ENCODE measurements around the gene OGFOD2. TPM values are rescaled to one million over a fixed set of nuclear protein-coding genes. Genes with fewer than 3 reads are reported as not detected.

OGFOD2 gene
- total RNA-seq, 2 experiments from 2014 or later: 26.8 to 27.7 TPM

DNA sequence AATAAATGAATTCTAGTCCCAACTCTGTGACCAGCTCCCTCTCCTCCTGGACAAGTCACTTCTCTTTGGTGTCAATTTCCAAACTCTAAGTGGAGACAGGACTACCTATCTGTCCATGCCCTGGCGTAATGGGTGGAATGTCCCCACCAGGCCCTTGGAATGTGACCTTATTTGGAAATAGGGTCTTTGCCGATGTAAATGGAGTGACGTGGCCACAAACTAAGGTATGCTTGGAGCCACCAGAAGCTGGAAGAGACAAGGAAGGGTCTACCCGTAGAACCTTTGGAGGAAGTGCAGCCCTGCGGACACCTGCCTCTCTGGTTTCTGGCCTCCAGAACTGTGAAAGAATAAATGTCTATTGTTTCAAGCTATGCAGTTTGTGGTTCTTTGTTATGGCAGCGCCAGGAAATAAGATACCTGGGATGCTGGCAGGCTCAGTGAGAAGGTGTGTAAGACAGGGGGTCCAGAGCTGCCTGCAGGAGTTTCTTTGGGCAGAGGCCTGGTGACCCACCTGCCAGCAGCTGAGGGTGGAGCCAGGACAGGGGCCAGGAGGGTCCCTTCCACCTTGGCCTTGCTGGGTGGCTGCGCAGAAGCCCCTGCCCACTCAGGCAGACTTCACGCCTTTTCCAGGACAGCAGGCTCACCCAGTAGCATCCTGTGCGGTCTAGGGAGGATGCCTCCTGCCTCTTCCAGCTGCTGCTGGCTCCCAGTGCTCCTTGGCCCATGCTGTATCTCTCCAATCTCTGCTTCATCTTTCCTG lies 51.2 kb downstream of the OGFOD2 start:
- peaks cover 1% of the 10 kb centered on the region for H3K36me3 Mint-ChIP-seq (ENCODE audit: low read depth)

DNA sequence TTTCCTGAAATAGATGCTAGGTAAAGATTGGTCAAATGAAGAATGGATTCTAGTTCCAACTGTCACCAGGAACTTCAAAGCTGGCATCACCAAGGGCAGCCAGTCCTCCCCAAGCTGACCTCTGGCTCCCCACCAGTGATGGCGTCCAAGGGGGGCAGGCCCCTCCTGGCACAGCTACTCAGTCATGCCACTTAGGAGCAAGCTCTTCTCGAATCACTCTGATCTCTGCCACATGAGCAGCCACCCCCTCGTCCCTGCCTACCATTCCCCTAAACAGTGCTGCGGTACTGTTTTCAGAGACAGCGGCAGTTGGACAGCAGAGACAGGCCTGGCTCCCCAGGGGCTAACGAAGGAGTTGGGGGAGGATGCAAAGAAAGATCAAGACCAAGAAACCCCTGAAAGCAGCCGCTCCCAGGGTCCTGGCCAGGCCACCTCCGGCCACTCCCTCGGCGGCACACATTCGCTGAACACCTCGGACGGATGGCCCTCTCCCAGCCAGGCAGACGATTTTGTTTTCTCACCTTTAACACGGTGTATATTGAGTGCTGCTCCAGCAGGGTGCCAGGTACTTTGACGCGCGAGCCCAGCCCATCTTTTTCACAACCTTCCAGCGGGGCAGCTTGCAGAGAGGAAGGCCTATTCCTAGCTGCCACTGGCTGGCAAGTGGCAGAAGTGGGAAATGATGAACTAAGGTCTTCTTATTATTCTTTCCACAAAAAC lies 52.8 kb downstream of the OGFOD2 start:
- H3K36me3 Mint-ChIP-seq (ENCODE audit: low read depth): peaks cover 2% of the 10 kb centered on the region
- H3K27me3 Mint-ChIP-seq (ENCODE audit: low read depth): no peaks in the 10 kb centered on the region
- no peak overlapping the region for H3K4me3 Mint-ChIP-seq
- no peak for DNase-seq
- H3K9me3 Mint-ChIP-seq: no peaks in the 10 kb centered on the region
- CTCF ChIA-PET: interaction anchor here (0.5 kb wide), 1 partner anchor 113 kb away, joined by 3 read pairs; no protein-coding TSS in a partner anchor
- intact Hi-C loops (cut with micrococcal nuclease): no loop called here
- H3K4me1 Mint-ChIP-seq (ENCODE audit: low read depth): peaks cover 44% of the 10 kb centered on the region
- H3K27ac Mint-ChIP-seq: no peak overlapping the region

More for the DNA sequence above, 51.2 kb downstream of the OGFOD2 start:
- intact Hi-C loops (cut with micrococcal nuclease): no loop called here
- CTCF ChIA-PET: interaction anchor here (0.9 kb wide), 1 partner anchor 211 kb away, joined by 3 read pairs; no protein-coding TSS in a partner anchor
- no peak overlapping the region for H3K27ac Mint-ChIP-seq
- H3K4me1 Mint-ChIP-seq (ENCODE audit: low read depth): peaks cover 44% of the 10 kb centered on the region
- H3K9me3 Mint-ChIP-seq: no peaks in the 10 kb centered on the region
- H3K27me3 Mint-ChIP-seq (ENCODE audit: low read depth): no peaks in the 10 kb centered on the region
- no peak for DNase-seq
- no peak overlapping the region for H3K4me3 Mint-ChIP-seq

DNA sequence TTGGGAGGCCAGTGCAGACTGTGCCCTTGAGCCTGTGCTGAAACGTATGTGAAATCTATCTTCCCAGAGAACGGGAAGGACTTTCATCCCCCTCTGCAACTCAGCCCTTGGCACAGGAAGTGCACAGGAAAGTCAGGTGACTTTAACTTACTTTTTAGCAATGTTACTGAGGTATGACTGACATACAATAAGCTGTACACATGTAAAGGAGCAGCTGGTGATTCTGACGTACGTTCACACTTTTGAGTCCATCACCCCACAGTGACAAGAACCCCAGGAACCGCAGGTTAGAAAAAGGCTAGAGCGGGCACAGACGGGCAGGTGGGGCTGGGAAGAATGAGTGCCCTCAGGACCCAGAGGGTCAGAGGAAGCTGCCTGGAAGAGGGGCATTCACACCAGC lies 53.4 kb downstream of the OGFOD2 start:
- Mint-ChIP-seq H3K4me1 (ENCODE audit: low read depth) (peaks cover 45% of the 10 kb centered on the region), H3K27ac (no peak overlapping the region), H3K4me3 (no peak overlapping the region), H3K27me3 (ENCODE audit: low read depth) (no peaks in the 10 kb centered on the region), H3K9me3 (no peaks in the 10 kb centered on the region), H3K36me3 (ENCODE audit: low read depth) (peaks cover 3% of the 10 kb centered on the region)
- DNase-seq: no peak
- intact Hi-C loops (cut with micrococcal nuclease): no loop called here
- CTCF ChIA-PET: interaction anchor here (0.6 kb wide), 1 partner anchor 39 kb away, joined by 3 read pairs; no protein-coding TSS in a partner anchor

DNA sequence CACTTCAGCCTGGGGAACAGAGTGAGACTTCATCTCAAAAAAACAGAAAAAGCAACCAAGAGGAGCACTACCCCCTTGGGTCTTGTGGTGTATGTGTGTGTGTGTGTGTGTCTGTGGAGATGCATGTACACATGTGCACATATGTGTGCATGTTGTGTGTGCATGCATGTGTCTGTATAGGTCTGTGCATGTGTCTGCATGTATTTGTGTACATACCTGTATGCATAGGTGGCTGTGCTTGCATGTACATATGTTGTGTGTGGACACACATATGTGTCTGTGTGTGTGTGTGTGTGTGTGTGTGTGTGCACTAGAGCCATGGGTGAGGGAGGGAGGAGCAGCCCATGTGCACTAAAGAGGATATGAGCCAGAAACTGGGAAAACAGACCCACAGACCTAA lies 54.5 kb downstream of the OGFOD2 start:
- Mint-ChIP-seq H3K4me3 (no peak overlapping the region), H3K27ac (no peak overlapping the region), H3K9me3 (no peaks in the 10 kb centered on the region), H3K27me3 (ENCODE audit: low read depth) (no peaks in the 10 kb centered on the region), H3K36me3 (ENCODE audit: low read depth) (peaks cover 6% of the 10 kb centered on the region), H3K4me1 (ENCODE audit: low read depth) (peaks cover 45% of the 10 kb centered on the region)
- CTCF ChIA-PET: no interaction called here
- intact Hi-C loops (cut with micrococcal nuclease): no loop called here
- no peak for DNase-seq

Small RNAs within 50 kb of the gene (microRNA-seq; reads per million reads assigned to microRNA genes)
- gene MIR4304 (ENCODE audit: borderline microRNAs expressed, borderline replicate concordance): not detected

Other genes with a start within 250 kb of the OGFOD2 start
- gene HCAR1, start 244.4 kb upstream of the OGFOD2 start, total RNA-seq: under 1 TPM; 0.91 to 0.99 TPM
- 10 to 100 TPM; 47.9 to 52.4 TPM for gene DENR, start 222.4 kb upstream of the OGFOD2 start, total RNA-seq
- under 1 TPM; 0.67 to 0.79 TPM for gene CCDC62, start 200.7 kb upstream of the OGFOD2 start, total RNA-seq
- gene HIP1R, start 139.8 kb upstream of the OGFOD2 start, total RNA-seq: 10 to 100 TPM; 18.5 to 21.2 TPM
- gene VPS37B, start 79.1 kb upstream of the OGFOD2 start, total RNA-seq: 10 to 100 TPM; 15.6 TPM
- 1 to 10 TPM; 5.1 to 5.9 TPM for gene ABCB9, start 8.8 kb upstream of the OGFOD2 start, total RNA-seq
- gene ARL6IP4, start 5.4 kb downstream of the OGFOD2 start, total RNA-seq: 100 to 1,000 TPM; 159 to 177 TPM
- gene PITPNM2, start 175.8 kb downstream of the OGFOD2 start, total RNA-seq: 10 to 100 TPM; 15.4 TPM